Measurements from ENCODE around the gene CABLES1.
A peak's percentile ranks its signal among the peaks of the same experiment; 100 is the strongest.
"Not testable (repeated sequence)": the region's sequence is repeated elsewhere in the genome, so short reads cannot be mapped to it uniquely, and the experiment has no call there.

Gene CABLES1

DNA sequence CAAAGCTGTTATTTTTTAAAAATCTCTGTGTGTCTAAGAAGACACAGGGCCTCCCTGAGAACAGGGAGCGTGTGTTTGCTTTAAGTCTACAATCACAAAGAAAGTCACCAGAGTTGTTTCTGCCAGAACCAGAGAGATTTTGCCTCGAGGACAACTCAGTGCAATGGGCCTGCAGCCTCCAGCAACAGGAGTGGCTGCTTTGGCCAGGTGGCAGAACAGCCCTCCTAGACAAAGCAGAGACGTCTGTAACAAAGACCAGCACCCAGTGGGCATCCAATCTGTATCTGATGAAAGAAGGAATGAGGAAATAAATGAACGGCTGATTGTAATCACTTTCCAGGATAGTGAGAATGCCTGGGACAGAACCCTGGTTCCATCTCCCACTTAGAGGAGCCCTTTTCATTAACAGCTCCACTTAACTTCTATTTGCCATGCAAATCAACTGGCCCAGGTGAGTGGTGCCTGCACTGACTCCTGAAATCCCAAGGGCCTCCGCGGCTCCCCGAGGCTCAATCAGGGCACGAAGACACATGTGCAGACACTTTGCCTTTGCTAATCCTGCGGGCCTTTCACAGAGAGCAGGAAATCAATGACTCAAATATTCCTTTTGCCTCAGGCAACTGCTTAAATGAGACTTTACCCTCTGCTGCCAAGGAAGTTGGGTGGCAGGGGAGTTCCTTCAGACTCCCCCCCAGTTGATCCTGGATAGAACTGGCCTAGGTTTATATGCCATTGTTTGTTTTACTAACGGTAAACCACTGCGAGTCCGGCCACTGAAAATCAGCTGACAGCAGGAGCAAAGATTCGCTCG lies 146.5 kb downstream of the CABLES1 start:
- no peak overlapping the region for H3K27ac Mint-ChIP-seq
- peaks cover 0 to 6% of the 10 kb centered on the region in 2 donors for H3K9me3 Mint-ChIP-seq
- ATAC-seq (replicated peaks) (no peak), DNase-seq (no peak)
- H3K27me3 Mint-ChIP-seq = no peaks in the 10 kb centered on the region
- no peaks in the 10 kb centered on the region for H3K4me1 Mint-ChIP-seq (ENCODE audit: low read depth in 2 of 2)
- H3K4me3 Mint-ChIP-seq = no peak overlapping the region
- H3K36me3 Mint-ChIP-seq (ENCODE audit: insufficient read depth) = no peaks in the 10 kb centered on the region

- ATAC-seq (replicated peaks) = no peak
- Mint-ChIP-seq H3K9me3 (peaks cover 0 to 3% of the 10 kb centered on the region in 2 donors), H3K27ac (no peak overlapping the region), H3K4me1 (ENCODE audit: low read depth in 2 of 2) (no peaks in the 10 kb centered on the region), H3K4me3 (no peak overlapping the region), H3K36me3 (ENCODE audit: insufficient read depth) (no peaks in the 10 kb centered on the region), H3K27me3 (no peaks in the 10 kb centered on the region)
- no peak for DNase-seq
Observed at GRCh38 chr18:23282437-23282781, 147.1 kb downstream of the CABLES1 start.

- no peak for ATAC-seq (replicated peaks)
- Mint-ChIP-seq H3K27me3 (no peaks in the 10 kb centered on the region), H3K36me3 (ENCODE audit: insufficient read depth) (no peaks in the 10 kb centered on the region), H3K4me1 (ENCODE audit: low read depth in 2 of 2) (no peaks in the 10 kb centered on the region), H3K4me3 (no peak overlapping the region), H3K9me3 (no peaks in the 10 kb centered on the region), H3K27ac (peak overlapping the region in 1 of 2 donors; percentile 38)
- no peak for DNase-seq
Observed at GRCh38 chr18:23283916-23284430, 148.7 kb downstream of the CABLES1 start.

GRCh38 chr18:23284629-23285028 lies 149.3 kb downstream of the CABLES1 start:
- no peaks in the 10 kb centered on the region for H3K4me1 Mint-ChIP-seq (ENCODE audit: low read depth in 2 of 2)
- no peaks in the 10 kb centered on the region for H3K27me3 Mint-ChIP-seq
- DNase-seq = no peak
- H3K36me3 Mint-ChIP-seq (ENCODE audit: insufficient read depth) = no peaks in the 10 kb centered on the region
- no peak for ATAC-seq (replicated peaks)
- H3K9me3 Mint-ChIP-seq = no peaks in the 10 kb centered on the region
- no peak overlapping the region for H3K4me3 Mint-ChIP-seq
- H3K27ac Mint-ChIP-seq = peak overlapping the region in 1 of 2 donors; percentile 38

GRCh38 chr18:23285581-23285980 lies 150.3 kb downstream of the CABLES1 start:
- H3K36me3 Mint-ChIP-seq (ENCODE audit: insufficient read depth); H3K4me3 Mint-ChIP-seq; ATAC-seq (replicated peaks); H3K27ac Mint-ChIP-seq; DNase-seq; H3K9me3 Mint-ChIP-seq; H3K4me1 Mint-ChIP-seq (ENCODE audit: low read depth in 2 of 2); H3K27me3 Mint-ChIP-seq: not testable (repeated sequence)

DNA sequence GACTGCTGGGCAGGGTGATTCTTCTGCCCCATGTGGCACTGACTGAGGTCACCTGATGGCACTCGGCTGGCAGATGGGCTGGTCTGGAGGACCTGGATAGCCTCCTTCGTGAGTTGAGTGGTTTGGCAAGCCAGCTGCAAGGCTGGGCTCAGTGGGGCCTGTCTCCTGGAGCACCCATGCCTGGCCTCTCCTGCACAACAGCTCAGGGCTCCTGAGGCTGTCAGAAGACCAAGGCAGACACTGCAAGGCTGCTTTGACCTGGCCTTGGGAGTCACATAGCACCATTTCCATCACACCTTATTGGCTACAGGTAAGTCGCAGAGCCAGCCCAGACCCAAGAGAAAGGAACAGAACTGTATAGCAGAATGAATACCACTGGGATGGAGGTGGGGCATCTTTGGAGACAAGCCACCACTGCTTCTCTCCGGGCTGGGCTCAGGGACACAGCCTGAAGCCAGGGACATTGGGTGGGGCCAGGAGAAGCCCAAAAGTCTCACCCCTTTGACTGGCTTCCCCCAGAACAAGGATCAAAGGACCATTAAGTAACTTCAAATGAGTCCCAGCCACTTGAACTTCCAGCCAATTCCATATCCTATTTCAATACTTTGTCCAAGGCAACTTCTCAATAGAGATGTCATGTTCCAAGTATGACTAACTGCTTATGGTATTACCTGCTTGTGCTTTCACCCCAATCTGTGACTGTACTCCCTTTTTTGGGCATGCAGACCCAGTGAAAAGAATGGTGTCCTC lies 156.3 kb downstream of the CABLES1 start:
- no peak for DNase-seq
- no peak overlapping the region for H3K4me3 Mint-ChIP-seq
- no peaks in the 10 kb centered on the region for H3K9me3 Mint-ChIP-seq

DNA sequence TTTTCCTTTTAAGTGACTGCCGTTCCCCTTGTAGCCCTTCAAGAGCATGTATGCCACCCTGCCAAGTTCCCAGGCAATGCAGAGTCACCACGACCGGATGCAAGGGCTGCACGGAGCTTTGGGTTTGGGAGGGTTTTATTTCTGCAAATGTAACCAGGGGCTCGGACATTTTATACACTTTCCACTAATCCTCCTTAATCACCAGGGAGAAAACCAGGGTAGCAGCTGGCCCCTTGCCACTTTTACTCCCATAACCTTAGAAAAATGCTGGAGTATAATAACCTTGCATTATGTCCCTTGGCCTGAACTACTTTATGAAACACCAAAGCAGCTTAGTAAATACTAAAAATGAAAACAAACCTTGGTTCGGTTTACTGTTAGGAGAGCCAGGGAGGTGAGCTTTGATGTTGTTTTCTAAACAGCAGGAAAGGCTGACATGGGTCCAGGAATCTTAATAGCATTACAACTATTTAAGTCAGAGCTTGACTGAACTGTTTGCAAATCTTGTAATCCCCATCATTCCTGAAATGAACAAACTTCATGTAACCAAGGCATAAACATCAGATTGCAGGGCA lies 165.0 kb downstream of the CABLES1 start:
- no peak for DNase-seq
- Mint-ChIP-seq H3K9me3 (no peaks in the 10 kb centered on the region), H3K36me3 (ENCODE audit: insufficient read depth) (no peaks in the 10 kb centered on the region)

More for the DNA sequence above, 156.3 kb downstream of the CABLES1 start:
- Mint-ChIP-seq H3K27me3 (no peaks in the 10 kb centered on the region), H3K36me3 (ENCODE audit: insufficient read depth) (no peaks in the 10 kb centered on the region), H3K27ac (no peak overlapping the region), H3K4me1 (ENCODE audit: low read depth in 2 of 2) (no peaks in the 10 kb centered on the region)
- ATAC-seq (replicated peaks) = no peak

DNA sequence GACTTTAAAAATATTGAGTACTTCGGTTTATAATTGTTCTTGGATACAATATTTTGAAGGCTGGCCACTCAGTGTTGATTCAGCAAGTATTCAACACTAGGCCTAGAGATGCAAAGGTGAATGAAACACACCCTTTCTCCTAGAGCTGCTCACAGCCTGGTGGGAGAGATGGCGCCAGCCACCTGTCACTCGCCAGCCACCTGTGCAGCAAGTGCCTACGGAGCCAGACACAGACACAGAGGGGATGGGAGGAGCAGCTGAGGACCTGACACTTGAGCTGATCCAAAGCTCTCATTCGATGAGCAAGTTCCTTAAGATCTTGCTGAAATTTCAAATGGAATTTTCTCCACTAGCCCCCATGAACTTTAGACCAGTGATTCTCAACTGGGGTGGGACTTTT lies 166.7 kb downstream of the CABLES1 start:
- ATAC-seq (replicated peaks) (no peak), DNase-seq (no peak)
- Mint-ChIP-seq H3K27ac (no peak overlapping the region), H3K4me1 (ENCODE audit: low read depth in 2 of 2) (peaks cover 6% of the 10 kb centered on the region in 2 donors), H3K27me3 (no peaks in the 10 kb centered on the region), H3K36me3 (ENCODE audit: insufficient read depth) (no peaks in the 10 kb centered on the region), H3K9me3 (no peaks in the 10 kb centered on the region), H3K4me3 (no peak overlapping the region)

More for the DNA sequence above, 165.0 kb downstream of the CABLES1 start:
- no peak for ATAC-seq (replicated peaks)
- Mint-ChIP-seq H3K4me1 (ENCODE audit: low read depth in 2 of 2) (no peaks in the 10 kb centered on the region), H3K4me3 (no peak overlapping the region), H3K27me3 (no peaks in the 10 kb centered on the region), H3K27ac (no peak overlapping the region)

- H3K27ac Mint-ChIP-seq = no peak overlapping the region
Observed at GRCh38 chr18:23302511-23302850, 167.2 kb downstream of the CABLES1 start.

GRCh38 chr18:23302851-23303527 lies 167.7 kb downstream of the CABLES1 start:
- H3K4me1 Mint-ChIP-seq (ENCODE audit: low read depth in 2 of 2) = peaks cover 16% of the 10 kb centered on the region in 2 donors
- ATAC-seq (replicated peaks) (no peak), DNase-seq (no peak)
- no peak overlapping the region for H3K4me3 Mint-ChIP-seq
- H3K9me3 Mint-ChIP-seq = no peaks in the 10 kb centered on the region
- no peaks in the 10 kb centered on the region for H3K27me3 Mint-ChIP-seq
- H3K27ac Mint-ChIP-seq = no peak overlapping the region
- no peaks in the 10 kb centered on the region for H3K36me3 Mint-ChIP-seq (ENCODE audit: insufficient read depth)

More at GRCh38 chr18:23302511-23302850, 167.2 kb downstream of the CABLES1 start:
- H3K27me3 Mint-ChIP-seq = no peaks in the 10 kb centered on the region
- no peak for DNase-seq
- H3K9me3 Mint-ChIP-seq = no peaks in the 10 kb centered on the region
- H3K36me3 Mint-ChIP-seq (ENCODE audit: insufficient read depth) = no peaks in the 10 kb centered on the region
- ATAC-seq (replicated peaks) = no peak
- H3K4me3 Mint-ChIP-seq = no peak overlapping the region
- peaks cover 11% of the 10 kb centered on the region in 2 donors for H3K4me1 Mint-ChIP-seq (ENCODE audit: low read depth in 2 of 2)

GRCh38 chr18:23306822-23307221 lies 171.5 kb downstream of the CABLES1 start:
- ATAC-seq (replicated peaks) = peak; percentile 99
- no peaks in the 10 kb centered on the region for H3K27me3 Mint-ChIP-seq
- H3K36me3 Mint-ChIP-seq (ENCODE audit: insufficient read depth) = no peaks in the 10 kb centered on the region
- H3K9me3 Mint-ChIP-seq = no peaks in the 10 kb centered on the region
- H3K4me3 Mint-ChIP-seq = peak overlapping the region; percentile 70 to 74
- H3K4me1 Mint-ChIP-seq (ENCODE audit: low read depth in 2 of 2) = peaks cover 25 to 26% of the 10 kb centered on the region in 2 donors
- peak overlapping the region; percentile 90 to 93 for H3K27ac Mint-ChIP-seq
- DNase-seq = peak; percentile 48 to 64 (median 49)

GRCh38 chr18:23307567-23308295 lies 172.4 kb downstream of the CABLES1 start:
- peak in 1 of 3 experiments; percentile 12 for DNase-seq
- no peaks in the 10 kb centered on the region for H3K9me3 Mint-ChIP-seq
- H3K27me3 Mint-ChIP-seq = no peaks in the 10 kb centered on the region
- H3K4me1 Mint-ChIP-seq (ENCODE audit: low read depth in 2 of 2) = peaks cover 25 to 28% of the 10 kb centered on the region in 2 donors
- H3K4me3 Mint-ChIP-seq = peak overlapping the region; percentile 70 to 74
- ATAC-seq (replicated peaks) = no peak
- H3K27ac Mint-ChIP-seq = peak overlapping the region; percentile 90 to 93
- H3K36me3 Mint-ChIP-seq (ENCODE audit: insufficient read depth) = no peaks in the 10 kb centered on the region

All from effector memory CD8-positive, alpha-beta T cell (primary cell).